K562 (cell line): ENCODE results near the gene PLEKHF1. TPM values are rescaled to one million over a fixed set of nuclear protein-coding genes. Genes with fewer than 3 reads are reported as not detected.
A peak's percentile ranks its signal among the peaks of the same experiment; 100 is the strongest.

Source experiments
- ELF4 ChIP-seq: fragments of 450-650 bp; formaldehyde crosslinking; IDR thresholded peaks from 2 replicates; pipeline ENCODE4 v1.4.0; 2022; ENCODE audit warnings: missing genetic modification characterization
- EP300 ChIP-seq: IDR thresholded peaks from 2 replicates; pipeline ENCODE4 v1.6.1; 2012; ENCODE audit warnings: low read length, improper control_type of control experiment
- HDAC8 ChIP-seq: fragments of 450-650 bp; IDR thresholded peaks from 2 replicates; pipeline ENCODE4 v1.6.1; 2016; ENCODE audit warnings: mild to moderate bottlenecking, missing genetic modification characterization, moderate library complexity, missing compliant biosample characterization
- MAFF ChIP-seq: IDR thresholded peaks from 2 replicates; pipeline ENCODE4 v1.6.1; 2012; ENCODE audit warnings: low read length, improper control_type of control experiment
- MBD2 ChIP-seq: sonication (generic); IDR thresholded peaks from 2 replicates; pipeline ENCODE4 v1.6.1; 2016; ENCODE audit warnings: low read depth, borderline replicate concordance
- NR2C2 ChIP-seq, 2 experiments: fragments of 200-800 bp in 1 of 2; sonication (Bioruptor generic) in 1 of 2; sonication (generic) in 1 of 2; formaldehyde crosslinking in 1 of 2; IDR thresholded peaks; 2 replicates each; pipeline versions ENCODE4 v1.6.1 to v1.8.0; 2016 to 2022; ENCODE audit warnings: mild to moderate bottlenecking in 1 of 2, missing compliant biosample characterization in 1 of 2, missing genetic modification characterization in 1 of 2, missing genetic modification reagents in 1 of 2
- PRMT5 ChIP-seq: sonication (generic); formaldehyde crosslinking; IDR thresholded peaks from 2 replicates; pipeline ENCODE4 v1.5.0; 2020; ENCODE audit warnings: missing genetic modification reagents
- YY1 ChIP-seq, 3 experiments: IDR thresholded peaks; 2 replicates each; pipeline ENCODE4 v1.6.1; 2011; ENCODE audit warnings: low read length in 2 of 3, mild to moderate bottlenecking in 2 of 3, moderate library complexity in 2 of 3, borderline replicate concordance in 1 of 3, control low read depth in 1 of 3, low read depth in 1 of 3; ENCODE audit not compliant: insufficient read depth in 3 of 3, insufficient replicate concordance in 2 of 3, control insufficient read depth in 1 of 3, insufficient read length in 1 of 3; ENCODE audit errors: extremely low read depth in 1 of 3
- ZNF121 ChIP-seq: sonication (generic); formaldehyde crosslinking; conservative IDR thresholded peaks from 2 replicates; pipeline ENCODE4 v1.8.0; 2022; ENCODE audit warnings: missing genetic modification reagents
- ZNF584 ChIP-seq: fragments of 200-800 bp; sonication (Bioruptor generic); IDR thresholded peaks from 2 replicates; pipeline ENCODE4 v1.6.1; 2016; ENCODE audit warnings: low read depth, mild to moderate bottlenecking, missing genetic modification characterization, missing compliant biosample characterization
- ZNF586 ChIP-seq: fragments of 450-650 bp; formaldehyde crosslinking; conservative IDR thresholded peaks from 2 replicates; pipeline ENCODE4 v1.4.0; 2020; ENCODE audit warnings: mild to moderate bottlenecking, moderate library complexity
- ZNF830 ChIP-seq: fragments of 250-450 bp; sonication (Bioruptor Pico); IDR thresholded peaks from 2 replicates; pipeline ENCODE4 v1.5.0; 2021; ENCODE audit warnings: mild to moderate bottlenecking
- polyA plus RNA-seq, 8 experiments: library from polyadenylated mRNA; depleted of rRNA in 4 of 8; stranded (reverse) in 5 of 8; unstranded in 3 of 8; fragments of >200 nt; fragmentation: Nextera tagmentation in 2 of 8; fragmentation: Illumina TruSeq in 1 of 8; extraction: Ambion mirVana in 2 of 8; extraction: Trizol in 1 of 8; gene quantifications; 2 replicates each; pipeline versions ENCODE4 v1.2.1 to v1.2.3, GENCODE V29; 2011 to 2014; ENCODE audit warnings: inconsistent platforms in 1 of 8, missing spikeins in 1 of 8
- total RNA-seq, 7 experiments: library from RNA; depleted of rRNA in 6 of 7; stranded (reverse); fragments of >200 nt in 6 of 7; fragmentation: Illumina TruSeq in 2 of 7; extraction: Trizol in 2 of 7; gene quantifications; 2 replicates each; pipeline versions ENCODE4 v1.2.1 to v1.2.3, GENCODE V29; 2011 to 2021; ENCODE audit warnings: low replicate concordance in 1 of 7
- TF ChIP-seq, protein P1 (sequence below): fragments of 450-650 bp; formaldehyde crosslinking; IDR thresholded peaks from 2 replicates; pipeline ENCODE4 v1.4.0; 2022; ENCODE audit warnings: missing genetic modification characterization
- TF ChIP-seq, protein P2 (sequence below): fragments of 250-450 bp; sonication (Bioruptor Pico); IDR thresholded peaks from 2 replicates; pipeline ENCODE4 v1.8.0; 2022; ENCODE audit warnings: moderate library complexity, mild to moderate bottlenecking, inconsistent platforms
- TF ChIP-seq, protein P3 (sequence below): sonication (generic); formaldehyde crosslinking; IDR thresholded peaks from 2 replicates; pipeline ENCODE4 v1.8.1; 2023; ENCODE audit warnings: mild to moderate bottlenecking, missing genetic modification reagents
- TF ChIP-seq, protein P4 (sequence below): fragments of 250-450 bp; sonication (Bioruptor Pico); IDR thresholded peaks from 2 replicates; pipeline ENCODE4 v1.4.0; 2020
- TF ChIP-seq, protein P5 (sequence below): fragments of 450-650 bp; formaldehyde crosslinking; IDR thresholded peaks from 2 replicates; pipeline ENCODE4 v1.4.0; 2022; ENCODE audit warnings: missing genetic modification characterization

Gene PLEKHF1
- total and polyA plus RNA-seq, 9 of the 15 experiments (the other 6 are each of a cell fraction or from before 2014, with no cell fraction given) = 0.07 to 13.4 (median 3.9) TPM; not detected in 1

DNA sequence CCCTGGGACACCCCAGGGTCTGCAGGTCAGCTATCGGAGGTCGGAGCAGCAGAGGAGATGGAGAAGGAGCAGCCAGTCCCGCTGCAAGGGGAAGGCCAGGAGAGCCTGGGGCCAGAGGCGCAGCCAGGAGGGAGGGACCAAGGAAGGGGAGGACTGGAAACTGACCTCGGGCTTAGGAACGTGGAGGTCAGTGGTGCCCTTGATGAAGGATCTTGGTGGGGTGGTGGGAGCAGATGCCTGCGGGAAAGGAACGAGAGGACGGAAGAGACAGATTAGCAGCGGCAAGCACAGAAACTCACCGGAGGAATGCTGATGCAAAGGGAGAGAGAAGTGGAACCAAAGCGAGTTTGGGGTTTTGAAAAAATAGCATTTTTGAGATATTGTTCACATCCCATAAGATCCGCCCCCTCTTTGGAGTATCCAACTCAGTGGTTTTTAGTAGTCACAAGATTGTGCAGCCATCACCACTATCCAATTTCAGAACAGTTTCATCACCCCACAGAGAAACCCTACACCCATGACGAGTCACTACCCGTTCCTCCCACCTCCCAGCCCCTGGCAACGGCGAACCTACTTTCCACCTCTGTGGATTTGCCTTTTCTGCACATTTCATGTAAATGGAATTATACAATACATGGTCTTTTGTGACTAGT is 22.1 kb downstream of the PLEKHF1 start (continued):
- TF ChIP-seq YY1 (IDR thresholded peaks at IDR 0.05; ENCODE audit: borderline replicate concordance in 1 of 3, control insufficient read depth in 1 of 3, extremely low read depth in 1 of 3, insufficient read depth in 3 of 3, insufficient read length in 1 of 3, insufficient replicate concordance in 2 of 3, low read depth in 1 of 3, low read length in 2 of 3) = no peak
- TF ChIP-seq ZNF584 = peak; percentile 29; the same call in 1 of the 2 replicates
- TF ChIP-seq, protein P1, sequence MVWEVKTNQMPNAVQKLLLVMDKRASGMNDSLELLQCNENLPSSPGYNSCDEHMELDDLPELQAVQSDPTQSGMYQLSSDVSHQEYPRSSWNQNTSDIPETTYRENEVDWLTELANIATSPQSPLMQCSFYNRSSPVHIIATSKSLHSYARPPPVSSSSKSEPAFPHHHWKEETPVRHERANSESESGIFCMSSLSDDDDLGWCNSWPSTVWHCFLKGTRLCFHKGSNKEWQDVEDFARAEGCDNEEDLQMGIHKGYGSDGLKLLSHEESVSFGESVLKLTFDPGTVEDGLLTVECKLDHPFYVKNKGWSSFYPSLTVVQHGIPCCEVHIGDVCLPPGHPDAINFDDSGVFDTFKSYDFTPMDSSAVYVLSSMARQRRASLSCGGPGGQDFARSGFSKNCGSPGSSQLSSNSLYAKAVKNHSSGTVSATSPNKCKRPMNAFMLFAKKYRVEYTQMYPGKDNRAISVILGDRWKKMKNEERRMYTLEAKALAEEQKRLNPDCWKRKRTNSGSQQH (CRISPR knock-in tag) = peak; percentile 33; the same call in 1 of the 2 replicates
- TF ChIP-seq MAFF = no peak
- peak; percentile 83; the same call in 1 of the 2 replicates for TF ChIP-seq HDAC8
- no peak for TF ChIP-seq PRMT5 (CRISPR knock-in tag)
- no peak for TF ChIP-seq ELF4 (CRISPR knock-in tag)
- TF ChIP-seq NR2C2 (CRISPR knock-in tag; IDR thresholded peaks at IDR 0.05) = no peak
- peak; percentile 65; the same call in 1 of the 2 replicates for TF ChIP-seq NR2C2 (tag; IDR thresholded peaks at IDR 0.05)
- 0 out of 2 replicates have a peak, but pooled peaks have one; percentile 54 for TF ChIP-seq ZNF586 (CRISPR knock-in tag)
- TF ChIP-seq, protein P2, sequence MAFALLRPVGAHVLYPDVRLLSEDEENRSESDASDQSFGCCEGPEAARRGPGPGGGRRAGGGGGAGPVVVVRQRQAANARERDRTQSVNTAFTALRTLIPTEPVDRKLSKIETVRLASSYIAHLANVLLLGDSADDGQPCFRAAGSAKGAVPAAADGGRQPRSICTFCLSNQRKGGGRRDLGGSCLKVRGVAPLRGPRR (CRISPR knock-in tag) = no peak
- TF ChIP-seq ZNF121 (CRISPR knock-in tag) = no peak
- 0 out of 2 replicates have a peak, but pooled peaks have one; percentile 12 for TF ChIP-seq ZNF830 (CRISPR knock-in tag)
- TF ChIP-seq, protein P3, sequence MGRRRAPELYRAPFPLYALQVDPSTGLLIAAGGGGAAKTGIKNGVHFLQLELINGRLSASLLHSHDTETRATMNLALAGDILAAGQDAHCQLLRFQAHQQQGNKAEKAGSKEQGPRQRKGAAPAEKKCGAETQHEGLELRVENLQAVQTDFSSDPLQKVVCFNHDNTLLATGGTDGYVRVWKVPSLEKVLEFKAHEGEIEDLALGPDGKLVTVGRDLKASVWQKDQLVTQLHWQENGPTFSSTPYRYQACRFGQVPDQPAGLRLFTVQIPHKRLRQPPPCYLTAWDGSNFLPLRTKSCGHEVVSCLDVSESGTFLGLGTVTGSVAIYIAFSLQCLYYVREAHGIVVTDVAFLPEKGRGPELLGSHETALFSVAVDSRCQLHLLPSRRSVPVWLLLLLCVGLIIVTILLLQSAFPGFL = no peak
- TF ChIP-seq EP300 = peak; percentile 92
- TF ChIP-seq MBD2 = no peak
- TF ChIP-seq, protein P4, sequence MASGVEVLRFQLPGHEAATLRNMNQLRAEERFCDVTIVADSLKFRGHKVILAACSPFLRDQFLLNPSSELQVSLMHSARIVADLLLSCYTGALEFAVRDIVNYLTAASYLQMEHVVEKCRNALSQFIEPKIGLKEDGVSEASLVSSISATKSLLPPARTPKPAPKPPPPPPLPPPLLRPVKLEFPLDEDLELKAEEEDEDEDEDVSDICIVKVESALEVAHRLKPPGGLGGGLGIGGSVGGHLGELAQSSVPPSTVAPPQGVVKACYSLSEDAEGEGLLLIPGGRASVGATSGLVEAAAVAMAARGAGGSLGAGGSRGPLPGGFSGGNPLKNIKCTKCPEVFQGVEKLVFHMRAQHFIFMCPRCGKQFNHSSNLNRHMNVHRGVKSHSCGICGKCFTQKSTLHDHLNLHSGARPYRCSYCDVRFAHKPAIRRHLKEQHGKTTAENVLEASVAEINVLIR (CRISPR knock-in tag) = peak; percentile 42; the same call in 1 of the 2 replicates
- TF ChIP-seq, protein P5, sequence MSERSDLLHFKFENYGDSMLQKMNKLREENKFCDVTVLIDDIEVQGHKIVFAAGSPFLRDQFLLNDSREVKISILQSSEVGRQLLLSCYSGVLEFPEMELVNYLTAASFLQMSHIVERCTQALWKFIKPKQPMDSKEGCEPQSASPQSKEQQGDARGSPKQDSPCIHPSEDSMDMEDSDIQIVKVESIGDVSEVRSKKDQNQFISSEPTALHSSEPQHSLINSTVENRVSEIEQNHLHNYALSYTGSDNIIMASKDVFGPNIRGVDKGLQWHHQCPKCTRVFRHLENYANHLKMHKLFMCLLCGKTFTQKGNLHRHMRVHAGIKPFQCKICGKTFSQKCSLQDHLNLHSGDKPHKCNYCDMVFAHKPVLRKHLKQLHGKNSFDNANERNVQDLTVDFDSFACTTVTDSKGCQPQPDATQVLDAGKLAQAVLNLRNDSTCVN (CRISPR knock-in tag) = no peak
